Measurements from ENCODE around the gene EDRF1.

Gene EDRF1

DNA sequence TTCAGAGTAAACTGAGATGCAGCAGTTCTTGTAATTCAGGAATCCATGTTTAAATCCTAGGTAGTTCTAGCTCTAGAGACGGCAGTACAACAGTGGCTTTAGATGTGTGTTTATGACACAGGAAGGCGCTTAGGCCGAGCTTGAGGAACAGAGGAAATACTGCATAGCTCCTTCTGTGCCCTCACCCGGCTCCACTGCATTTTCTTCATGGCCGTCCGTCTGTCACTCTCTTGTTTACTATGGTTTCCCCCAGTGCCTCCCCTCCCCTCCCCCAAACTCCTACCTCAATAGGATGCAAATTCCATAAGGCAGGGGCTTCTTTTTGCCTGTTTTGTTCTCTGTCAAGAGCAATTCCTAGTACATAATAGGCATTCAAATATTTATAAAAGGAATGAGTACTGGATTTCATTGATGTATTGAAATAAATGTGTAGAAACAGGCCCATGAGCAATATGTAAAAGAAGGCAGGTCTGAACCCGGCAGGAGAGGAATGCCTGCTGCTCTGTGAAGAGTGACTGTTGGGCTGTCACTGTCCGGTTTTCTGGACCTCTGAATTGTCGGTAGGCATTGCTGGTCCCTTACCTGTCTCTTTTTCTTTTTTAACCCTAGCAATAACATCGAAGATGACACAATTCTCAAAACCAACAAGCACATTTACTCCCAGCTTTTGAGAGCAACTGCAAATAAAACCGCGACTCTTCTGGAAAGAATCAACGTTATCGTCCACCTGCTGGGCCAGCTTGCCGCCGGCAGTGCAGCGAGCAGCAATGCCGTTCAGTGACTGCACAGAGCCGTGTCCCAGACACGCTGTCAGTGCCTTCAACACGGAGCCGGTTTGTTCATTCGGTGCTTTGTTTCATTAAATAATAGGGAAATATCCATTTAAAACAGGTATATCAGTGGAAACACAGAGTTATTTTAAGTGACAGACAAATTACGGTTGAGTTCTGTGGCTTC is 43.5 kb downstream of the EDRF1 start:
- no peak for DNase-seq (ENCODE audit: low read depth in 2 of 2)

DNA sequence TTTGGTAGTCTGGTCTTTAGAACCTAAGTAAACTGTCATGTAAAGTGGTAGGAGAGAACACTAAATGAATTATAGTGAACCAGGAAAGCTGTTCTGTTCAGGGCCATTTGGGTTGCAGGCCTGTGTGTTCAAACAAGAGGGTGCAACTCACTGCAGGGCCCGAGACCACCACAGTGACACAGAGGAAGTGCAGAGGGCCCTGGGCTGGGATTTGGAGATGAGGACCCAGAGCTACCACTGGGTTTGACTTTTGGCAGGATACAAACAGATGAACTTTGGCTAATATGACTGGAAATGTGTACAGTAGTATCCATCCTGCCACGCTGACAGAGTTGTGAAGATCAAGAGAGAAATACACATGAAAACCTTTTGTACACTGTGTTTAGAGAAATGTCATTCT is 46.3 kb downstream of the EDRF1 start:
- no peak for DNase-seq (ENCODE audit: low read depth in 2 of 2)

DNA sequence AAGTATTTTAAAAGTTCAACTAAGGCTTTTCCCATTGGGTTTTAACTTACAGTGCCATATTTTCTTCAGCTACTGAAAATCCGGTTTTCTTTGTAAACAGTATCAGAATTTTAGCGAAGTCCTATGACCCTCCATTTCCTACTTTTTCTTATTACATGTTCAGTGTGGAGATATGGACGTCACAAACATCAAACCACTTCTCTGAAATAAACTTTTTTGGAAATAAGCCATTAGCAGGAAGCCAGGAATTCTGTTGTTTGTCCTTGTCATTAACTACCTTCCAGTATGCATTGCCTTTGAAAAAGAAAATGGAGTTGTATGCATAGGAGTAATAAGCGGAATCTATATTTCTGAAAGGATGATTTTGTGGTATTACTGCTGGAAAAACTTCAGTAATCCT is 47.0 kb downstream of the EDRF1 start:
- no peak for DNase-seq (ENCODE audit: low read depth in 2 of 2)

DNA sequence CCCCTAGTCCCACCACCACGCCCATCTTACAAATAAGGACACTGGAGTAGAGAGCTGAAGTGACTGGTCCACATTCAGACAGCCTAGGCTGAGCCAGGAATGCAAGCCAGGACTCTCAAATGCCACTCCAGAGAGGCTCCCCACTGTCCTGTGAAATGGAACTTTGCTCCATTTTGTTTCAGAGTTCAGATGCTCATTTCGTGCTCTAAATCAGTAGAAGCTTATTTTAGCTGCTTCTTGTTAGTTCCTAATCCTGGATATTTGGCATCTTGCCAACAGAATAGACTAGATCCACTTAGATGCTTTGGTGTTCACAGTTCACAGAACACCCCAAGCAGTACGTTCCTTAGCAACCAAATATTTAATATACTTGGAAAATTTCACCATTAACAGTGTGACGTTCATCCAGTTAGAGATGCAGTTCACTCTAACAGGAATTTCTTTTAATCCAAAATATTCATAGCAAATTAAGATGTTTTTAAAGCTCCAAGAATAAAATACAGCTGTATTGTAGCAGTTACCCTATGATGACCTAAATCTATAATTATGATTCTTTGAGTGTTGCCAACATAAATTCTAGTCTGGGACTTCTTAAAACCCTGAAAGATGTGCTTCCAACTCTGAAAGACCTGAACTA is 48.8 kb downstream of the EDRF1 start:
- no peak for DNase-seq (ENCODE audit: low read depth in 2 of 2)

DNA sequence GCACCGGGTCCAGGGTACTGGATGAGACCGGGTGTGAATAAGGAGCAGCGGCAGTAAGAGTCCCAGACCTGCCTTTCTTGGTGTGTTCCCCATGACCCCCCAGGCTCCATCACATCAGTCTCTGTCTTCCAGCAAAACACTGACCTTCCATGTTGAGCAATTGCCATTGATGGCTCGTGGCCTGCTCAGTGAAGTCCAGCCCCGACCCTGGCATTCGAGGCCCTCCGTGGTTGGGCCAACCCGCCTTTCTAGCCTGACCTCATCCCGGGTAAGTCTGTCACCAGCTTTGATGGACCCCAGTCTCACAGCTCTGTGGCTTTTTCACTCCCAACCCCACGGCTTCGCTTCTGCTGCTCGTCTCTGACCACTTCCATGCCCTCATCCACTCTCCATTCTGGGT is 49.7 kb downstream of the EDRF1 start:
- no peak for DNase-seq (ENCODE audit: low read depth in 2 of 2)

DNA sequence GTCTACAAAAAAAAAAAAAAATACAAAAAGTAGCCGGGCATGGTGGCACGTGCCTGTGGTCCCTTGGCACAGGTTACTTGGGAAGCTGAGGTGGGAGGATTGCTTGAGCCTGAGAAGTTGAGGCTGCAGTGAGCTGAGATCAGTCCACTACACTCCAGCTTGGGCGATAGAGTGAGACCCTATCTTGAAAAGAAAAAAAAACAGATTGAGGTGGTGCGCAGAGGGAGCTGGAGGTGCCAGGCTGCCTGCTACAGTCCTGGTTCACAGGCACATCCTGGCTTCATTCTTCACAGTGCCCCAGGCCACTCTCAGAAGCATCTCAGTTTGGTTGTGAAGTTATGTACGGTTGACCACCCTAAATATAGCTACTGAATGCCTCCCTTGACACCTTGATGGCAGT is 51.3 kb downstream of the EDRF1 start:
- no peak for DNase-seq (ENCODE audit: low read depth in 2 of 2)

DNA sequence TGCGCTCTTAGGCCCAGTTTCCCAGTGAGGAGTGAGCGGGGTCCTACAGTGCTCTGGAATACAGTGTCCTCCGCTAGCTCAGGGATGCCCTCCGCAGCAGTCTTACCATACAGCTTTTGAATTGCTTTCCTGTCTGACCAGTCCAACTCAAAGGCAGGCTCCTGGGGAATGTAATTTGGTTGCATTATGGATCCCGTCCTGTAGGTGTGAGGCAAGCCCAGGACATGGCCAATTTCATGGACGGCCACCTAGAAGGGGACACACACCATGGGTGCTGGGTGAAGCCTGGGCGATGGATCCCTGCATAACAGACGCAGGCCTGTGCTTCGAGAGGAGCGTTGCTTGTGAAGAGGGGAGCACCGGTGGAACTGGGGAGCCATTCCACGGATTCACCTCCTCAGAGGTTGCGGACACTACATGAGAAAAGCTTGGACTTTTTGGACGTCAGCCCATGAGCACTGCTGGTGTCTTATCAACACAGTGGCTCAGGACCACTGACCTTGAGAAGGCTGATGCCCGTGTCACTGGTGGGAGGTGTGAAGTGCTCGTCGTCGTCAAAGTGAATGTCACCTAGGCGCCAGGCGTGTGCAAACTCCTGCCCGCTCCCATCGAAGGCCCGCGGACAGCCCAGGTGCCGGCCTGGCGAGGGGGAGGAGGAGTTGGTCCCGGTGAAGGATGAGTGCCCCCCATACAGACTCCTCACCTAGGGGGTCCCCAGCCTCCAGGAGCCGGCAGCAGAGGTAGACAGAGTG is 52.8 kb downstream of the EDRF1 start:
- DNase-seq (ENCODE audit: low read depth in 2 of 2) = no peak

DNA sequence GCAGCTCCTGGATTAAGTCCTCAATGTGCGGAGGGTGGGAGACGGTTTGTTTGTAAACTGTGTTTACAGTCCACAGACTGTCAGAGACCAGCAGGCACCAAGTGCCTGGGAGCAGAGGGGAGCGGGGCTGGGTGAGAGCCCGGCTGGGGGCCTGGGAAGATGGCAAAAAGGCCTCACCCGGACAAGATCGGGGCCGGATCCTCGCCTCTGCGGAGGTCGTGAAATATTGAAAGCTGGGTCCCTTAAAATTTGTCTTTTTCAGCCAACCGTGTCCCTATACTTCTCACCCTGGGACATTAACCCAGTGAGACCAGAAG is 53.3 kb downstream of the EDRF1 start:
- DNase-seq (ENCODE audit: low read depth in 2 of 2) = no peak

DNA sequence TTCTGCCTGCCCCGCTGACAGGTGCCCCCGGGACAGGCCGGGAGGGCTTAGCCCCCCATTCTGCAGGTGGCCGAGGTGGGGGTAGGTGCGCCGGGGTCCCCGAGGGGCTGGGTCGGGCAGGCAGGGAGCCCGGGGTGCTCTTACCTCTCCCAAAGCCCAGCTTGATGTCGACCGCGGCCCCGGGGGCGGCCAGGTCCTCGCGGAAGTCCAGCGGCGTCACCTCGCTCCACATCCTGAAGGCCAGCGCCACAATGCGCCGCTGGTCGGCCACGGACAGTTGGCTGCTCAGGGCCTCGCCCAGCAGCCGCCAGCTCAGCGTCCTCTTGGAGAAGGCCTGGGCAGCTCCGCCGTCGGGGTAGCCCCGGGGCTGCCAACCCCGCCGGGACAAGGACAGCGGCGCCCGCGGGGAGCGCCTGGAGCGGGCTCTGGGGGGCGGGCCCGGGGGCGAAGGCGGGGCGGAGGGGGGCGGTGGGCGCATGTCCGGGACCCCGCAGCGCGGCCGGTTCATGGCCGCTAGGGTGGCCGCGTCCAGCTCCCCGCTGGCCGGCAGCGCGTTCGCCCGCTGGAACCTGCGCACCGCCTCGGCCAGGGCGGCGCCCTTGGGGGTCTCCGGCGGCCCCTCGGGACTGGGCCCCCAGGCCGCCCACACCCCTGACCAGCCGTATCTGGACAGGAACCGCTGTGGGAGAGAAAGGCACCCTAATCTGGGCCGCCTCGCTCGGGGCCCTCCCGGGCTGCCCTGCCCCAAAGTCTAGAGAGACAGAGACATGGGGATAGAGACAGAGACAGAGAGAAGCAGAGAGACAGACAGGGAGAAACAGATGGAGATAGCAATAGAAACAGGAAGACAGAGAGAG is 54.4 kb downstream of the EDRF1 start:
- no peak for DNase-seq (ENCODE audit: low read depth in 2 of 2)

DNA sequence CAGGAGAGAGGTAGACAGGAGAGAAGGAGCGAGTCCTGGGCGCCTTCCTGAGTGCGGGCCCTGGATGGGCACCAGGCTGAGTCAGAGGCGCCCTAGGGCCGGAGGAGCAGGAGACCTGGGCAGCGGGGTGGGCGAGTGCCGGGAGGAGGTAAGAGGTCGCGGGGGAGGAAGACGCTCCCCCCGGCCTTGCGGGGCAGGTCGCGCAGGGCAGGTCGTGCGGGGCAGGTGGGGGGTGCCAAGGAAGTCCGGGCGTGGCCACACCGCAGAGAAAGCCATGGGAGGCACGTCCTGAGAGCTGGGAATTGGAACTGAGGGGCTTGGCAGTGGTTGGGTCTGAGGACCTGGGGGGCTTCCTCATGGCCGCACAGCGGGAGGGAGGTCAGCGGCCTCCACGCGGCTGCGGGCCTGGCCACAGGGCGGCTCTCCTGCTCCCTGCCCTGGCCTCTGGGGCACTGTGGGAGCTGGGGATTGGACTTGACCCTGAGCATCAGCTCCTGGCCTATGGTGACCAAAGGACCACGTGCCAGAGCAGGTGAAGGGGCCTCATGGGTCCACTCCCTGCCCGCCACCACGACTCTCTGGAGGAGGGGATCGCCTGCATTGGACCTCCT is 55.2 kb downstream of the EDRF1 start:
- no peak for DNase-seq (ENCODE audit: low read depth in 2 of 2)

DNA sequence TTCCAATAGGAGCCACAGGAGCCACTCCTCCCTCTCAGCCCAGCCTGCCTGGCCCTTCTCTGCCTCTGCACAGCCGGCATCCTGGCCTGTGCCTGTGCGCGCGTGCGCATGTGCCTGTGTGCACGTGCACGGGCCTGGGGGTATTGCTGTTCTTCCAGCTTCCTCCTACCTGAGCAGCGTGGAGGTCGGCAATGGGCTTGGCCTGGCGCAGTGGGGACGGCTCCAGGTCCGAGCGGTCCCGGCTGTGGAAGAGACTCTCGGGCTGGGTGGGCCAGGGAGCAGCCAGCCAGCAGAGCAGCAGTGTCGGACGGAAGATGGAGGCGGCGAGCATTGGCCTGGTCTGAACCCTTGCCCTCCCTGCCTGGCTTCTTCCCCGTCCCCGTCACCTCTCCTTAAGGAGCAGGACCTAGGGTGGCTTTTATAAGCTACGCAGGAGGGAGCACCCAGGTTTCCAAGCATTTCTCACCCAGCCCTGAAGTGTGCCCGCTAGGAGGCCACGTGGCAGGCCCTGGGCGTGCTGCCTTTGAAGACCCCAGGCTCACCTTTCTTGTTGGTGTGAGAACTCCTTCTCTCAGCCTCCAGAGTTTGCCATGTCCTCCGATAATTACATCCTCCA is 56.1 kb downstream of the EDRF1 start, which contains the start of gene MMP21:
Gene MMP21, minus strand, starts transcription at position 331 of the 616 bp plus-strand sequence. Its CDS starts 0 bp downstream, at position 331.
- no peak for DNase-seq (ENCODE audit: low read depth in 2 of 2)

DNA sequence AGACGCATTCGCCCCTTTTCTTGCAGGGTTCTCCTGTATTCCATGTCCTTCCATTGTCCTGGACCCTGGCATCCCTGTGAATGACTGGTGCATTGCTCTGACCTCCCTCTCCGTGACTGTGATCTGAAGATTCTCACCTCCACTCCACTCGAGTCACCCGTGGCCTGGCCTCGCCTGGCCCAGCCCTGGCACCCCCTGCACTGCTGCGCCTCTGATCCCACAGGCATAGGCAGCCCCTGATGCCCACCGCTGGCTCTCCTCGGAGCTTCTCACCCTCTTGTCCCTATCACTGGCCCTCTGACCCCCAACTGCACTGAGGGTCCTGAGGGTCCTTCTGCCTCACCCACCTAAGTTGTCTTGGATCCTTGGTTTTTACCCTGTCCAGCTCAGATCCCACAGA is 58.3 kb downstream of the EDRF1 start:
- DNase-seq (ENCODE audit: low read depth in 2 of 2) = no peak

DNA sequence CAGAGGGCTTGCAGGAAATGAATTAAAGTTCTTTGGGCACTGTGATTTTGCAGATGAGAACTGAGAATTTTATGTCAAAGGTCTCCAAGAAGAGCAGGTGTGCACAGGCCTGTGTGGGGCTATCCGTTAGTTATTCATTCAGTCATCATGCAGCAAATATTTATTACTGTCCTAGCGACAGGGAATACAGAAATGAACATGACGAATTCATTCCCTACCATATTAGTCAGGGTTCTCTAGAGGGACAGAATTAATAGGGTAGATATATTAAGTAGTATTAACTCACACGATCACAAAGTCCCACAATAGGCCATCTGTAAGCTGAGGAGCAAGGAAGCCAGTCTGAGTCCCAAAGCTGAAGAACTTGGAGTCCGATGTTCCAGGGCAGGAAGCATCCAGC is 59.0 kb downstream of the EDRF1 start:
- DNase-seq (ENCODE audit: low read depth in 2 of 2) = no peak

DNA sequence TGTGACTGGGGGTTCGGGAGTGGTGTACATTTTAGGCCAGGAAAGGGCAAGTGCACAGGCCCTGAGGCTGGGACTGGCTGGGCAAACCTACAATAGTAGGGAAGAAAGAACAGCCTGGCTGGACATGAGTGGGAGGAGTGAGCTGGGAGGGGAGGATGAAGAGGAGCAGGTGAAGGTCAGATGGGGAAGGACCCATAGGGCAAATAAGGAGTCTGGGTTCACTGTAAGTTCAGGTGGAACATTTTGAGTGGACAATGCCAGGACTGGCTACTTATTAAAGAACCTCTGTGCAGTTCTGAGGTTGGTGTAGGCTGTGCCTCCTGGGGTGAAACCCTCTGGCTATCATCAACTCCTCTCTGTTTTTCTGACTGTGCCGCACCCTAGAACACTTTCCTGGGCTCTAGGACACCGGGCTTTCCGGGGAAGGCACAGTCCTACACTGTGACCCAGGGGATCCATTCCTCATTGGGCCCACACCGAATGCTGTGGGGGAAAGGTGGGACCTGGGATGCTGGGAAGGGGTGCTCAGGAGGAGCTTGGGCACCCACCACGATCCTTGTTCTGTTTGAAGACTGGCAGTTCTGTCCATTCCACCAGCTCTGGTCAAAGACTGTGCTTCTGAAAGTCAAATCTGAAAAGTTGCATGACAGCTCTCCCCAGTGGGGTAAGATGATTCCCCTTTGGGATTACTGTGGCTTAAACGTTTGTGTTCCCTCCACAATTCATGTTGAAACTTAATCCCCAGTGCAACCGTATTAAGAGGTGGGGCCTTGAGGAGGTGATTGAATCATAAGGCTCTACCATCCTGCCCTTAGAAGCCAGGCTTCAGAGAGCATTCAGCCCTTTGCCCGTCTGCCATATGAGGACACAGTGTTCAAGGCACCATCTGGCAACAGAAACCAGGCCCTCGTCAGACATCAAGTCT is 60.2 kb downstream of the EDRF1 start:
- DNase-seq (ENCODE audit: low read depth in 2 of 2) = no peak

DNA sequence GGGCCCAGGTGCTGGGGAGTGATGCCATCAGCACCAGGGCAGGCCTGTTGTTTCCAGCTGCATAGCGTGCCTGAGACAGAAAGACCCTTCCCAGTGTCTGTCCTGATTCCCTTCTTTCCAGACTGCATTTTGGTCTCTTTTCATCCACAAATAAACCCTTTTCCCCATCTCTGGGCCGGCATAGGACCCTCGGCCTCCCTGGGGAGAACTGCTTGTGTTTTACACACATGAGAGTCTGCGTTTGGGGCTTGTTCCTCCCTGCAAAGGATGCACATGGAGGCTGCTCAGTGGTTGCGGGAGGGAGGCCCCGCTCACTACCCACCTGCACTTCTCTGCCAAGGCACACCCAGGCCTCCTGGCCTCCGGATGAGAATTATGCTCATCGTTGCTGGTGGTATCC is 61.9 kb downstream of the EDRF1 start:
- DNase-seq (ENCODE audit: low read depth in 2 of 2) = no peak

DNA sequence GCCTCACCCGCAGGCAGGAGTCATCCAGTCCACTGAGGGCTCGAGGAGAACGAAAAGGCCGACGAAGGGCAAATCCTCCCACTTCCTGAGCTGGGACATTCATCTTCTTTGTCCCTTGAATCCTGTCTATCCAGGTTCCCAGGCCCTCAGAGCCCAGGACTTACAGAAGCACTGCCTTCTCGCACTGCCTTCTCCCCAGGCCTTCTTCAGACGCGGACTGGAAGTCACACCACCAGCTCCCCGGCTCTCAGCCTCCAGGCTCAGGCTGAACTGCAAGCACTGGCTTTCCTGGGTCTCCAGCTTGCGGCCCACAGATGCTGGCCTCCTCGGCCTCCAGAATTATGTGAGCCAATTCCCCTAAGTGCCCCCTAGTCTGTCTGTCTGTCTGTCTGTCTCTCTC is 62.5 kb downstream of the EDRF1 start:
- DNase-seq (ENCODE audit: low read depth in 2 of 2) = no peak

DNA sequence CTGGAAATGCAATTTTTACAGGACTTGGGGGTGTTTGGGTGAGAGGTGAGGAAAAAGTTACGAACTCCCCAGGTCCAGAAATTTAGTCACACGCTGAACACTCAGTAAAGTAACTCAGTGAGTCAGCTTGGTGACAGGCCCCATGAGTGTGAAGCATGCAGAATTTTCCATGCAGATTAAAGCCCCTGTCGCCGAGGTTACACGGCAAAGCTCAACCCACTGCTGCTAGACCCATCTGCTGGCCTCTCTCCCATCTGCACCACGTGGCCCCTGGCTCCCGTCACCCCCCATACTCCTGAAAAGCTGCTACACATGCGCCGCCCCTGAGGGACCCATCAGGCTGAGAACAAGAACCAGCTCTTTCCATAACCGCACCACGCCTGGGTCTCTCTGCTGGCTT is 63.1 kb downstream of the EDRF1 start:
- DNase-seq (ENCODE audit: low read depth in 2 of 2) = no peak

DNA sequence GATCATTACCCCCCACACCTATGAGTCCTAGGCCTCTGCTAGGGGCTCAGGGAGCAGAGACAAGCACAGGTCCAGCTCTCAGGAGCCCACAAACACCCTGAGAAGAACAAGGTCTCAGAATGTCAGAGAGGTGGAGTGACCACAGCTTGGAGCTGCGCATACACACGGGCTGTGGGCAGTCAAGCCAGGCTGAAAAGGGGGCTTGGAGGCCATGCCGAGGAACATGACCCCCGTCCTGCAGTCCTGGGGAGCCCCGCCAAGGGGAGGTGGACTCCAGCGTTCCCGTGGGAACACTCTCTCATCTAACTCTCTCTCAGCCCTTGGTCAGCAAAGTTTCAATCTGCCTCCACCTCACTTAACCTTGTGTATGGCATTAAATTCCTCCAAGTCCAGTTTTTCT is 63.9 kb downstream of the EDRF1 start:
- DNase-seq (ENCODE audit: low read depth in 2 of 2) = no peak

DNA sequence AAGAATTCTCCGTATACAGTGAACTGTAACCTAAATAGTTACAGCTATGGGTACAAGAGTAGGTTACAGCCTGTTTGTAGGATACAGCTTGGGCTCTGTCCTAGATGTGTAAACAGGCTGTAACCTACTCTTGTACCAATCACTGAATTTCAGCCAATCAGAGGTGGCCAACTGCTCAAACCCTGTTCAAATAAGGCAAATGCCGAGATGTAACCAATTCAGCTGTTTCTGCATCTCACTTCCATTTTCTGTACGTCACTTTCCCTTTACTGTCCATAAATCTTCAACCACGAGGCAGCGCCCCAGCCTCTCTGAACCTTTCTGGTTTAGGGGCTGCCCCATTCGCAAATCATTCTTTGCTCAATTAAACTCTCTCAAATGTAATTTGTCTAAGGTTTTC is 64.4 kb downstream of the EDRF1 start:
- DNase-seq (ENCODE audit: low read depth in 2 of 2) = no peak

DNA sequence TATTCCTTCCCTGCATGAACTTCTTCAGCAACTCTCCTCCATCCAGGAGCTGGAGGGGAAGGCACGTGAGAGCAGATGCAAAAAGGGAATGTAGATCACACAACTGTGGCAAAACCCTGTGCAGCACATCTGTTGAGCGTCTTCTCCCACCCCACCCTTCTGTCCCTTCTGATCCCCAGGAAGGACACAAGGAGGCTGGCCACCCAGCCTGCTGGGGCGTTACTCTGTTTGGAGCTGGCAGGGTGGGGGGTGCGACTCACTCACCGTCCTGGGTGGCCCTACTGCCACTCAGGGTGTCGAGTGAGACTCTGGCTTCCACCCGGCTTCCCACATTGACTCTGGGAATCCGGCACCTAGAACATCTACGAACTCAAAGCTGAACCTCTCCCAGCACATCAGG is 66.3 kb downstream of the EDRF1 start:
- no peak for DNase-seq (ENCODE audit: low read depth in 2 of 2)
